HG03108 (cell line): Measurements from ENCODE around the gene SPTBN2.

Source experiments
- ATAC-seq: cut with Tn5 transposase; IDR thresholded peaks from one replicate; pipeline ENCODE4 v1.9.1; 2021; ENCODE audit warnings: moderate library complexity; ENCODE audit not compliant: unreplicated experiment

Gene SPTBN2

DNA sequence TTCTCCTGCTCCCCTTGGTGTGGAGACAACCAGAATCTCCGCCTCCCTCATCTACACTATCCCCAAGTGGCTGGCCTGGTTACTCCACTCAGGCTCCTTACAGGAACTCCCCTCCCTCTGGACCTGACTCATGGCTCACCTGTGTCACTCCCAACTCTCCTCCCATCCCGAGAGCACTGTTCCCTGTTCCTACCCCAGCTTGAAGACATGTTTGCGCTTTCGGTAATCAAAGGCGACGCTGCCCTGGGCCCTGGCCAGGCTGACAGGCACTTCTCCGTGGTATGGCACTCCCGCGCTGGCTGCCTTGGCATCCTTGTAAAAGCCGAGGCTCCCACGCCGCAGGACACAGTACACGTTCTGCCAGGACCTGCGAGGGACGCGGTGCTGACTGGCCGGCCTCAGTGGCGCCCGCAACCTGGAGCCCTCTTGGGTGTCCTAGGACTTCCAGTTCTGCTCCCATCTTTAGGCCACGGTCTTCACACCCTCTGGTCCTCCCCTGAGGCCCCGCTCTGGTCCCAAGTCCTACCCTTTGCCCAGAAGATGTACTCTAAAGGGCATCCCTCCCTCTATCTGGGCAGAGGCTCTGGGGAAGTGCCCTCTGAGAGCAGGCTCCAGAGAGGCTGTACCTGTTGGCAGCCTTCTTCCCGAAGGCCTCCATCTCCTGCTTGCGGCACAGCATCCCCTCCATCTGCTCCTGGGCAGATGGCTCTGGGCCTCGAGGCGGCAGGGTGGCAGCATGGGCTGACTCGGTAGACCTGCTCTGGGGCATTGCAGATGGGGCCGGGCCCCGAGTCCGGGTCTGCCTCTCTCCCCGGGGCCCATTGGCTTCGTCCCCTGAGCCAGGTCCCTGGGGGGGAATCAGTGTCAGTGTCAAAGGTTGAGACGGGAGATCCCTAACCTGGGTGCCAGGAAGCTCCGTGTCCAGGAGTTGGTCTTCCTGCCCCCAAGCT is 41.9 kb downstream of the SPTBN2 start:
- ATAC-seq, result no peak

DNA sequence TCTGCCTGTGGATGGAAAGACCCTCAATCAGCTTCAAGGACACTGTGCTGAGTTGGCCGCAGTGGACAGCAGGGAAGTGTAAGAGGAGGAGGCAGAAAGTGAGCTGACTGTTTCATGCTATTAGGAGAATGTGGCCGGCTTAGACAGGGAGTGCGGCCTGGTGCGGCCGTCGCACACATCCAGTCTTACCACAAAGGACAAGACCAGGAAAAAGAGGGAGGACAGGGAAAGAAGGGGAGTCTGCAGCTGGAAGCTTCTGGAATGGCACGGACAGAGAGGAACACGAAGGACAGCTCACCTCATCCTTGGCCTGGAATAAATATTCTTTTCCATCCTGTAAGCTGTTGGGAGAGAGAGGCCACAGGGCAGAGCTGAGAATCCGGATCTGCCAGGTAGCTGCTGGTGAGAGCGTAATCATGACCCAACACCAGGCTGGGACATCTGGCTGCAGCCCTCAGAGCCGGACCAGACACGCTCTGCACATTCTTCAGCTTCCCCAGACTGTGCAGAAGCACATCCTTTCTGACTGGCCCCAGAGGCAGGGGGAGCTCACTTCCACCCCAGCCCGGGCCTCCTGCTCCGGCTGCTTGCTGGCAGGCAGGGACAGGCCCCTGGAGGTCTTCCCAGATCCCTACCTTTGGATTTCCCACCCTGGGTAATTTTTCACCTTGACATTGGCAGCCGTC is 42.8 kb downstream of the SPTBN2 start:
- ATAC-seq, result no peak

DNA sequence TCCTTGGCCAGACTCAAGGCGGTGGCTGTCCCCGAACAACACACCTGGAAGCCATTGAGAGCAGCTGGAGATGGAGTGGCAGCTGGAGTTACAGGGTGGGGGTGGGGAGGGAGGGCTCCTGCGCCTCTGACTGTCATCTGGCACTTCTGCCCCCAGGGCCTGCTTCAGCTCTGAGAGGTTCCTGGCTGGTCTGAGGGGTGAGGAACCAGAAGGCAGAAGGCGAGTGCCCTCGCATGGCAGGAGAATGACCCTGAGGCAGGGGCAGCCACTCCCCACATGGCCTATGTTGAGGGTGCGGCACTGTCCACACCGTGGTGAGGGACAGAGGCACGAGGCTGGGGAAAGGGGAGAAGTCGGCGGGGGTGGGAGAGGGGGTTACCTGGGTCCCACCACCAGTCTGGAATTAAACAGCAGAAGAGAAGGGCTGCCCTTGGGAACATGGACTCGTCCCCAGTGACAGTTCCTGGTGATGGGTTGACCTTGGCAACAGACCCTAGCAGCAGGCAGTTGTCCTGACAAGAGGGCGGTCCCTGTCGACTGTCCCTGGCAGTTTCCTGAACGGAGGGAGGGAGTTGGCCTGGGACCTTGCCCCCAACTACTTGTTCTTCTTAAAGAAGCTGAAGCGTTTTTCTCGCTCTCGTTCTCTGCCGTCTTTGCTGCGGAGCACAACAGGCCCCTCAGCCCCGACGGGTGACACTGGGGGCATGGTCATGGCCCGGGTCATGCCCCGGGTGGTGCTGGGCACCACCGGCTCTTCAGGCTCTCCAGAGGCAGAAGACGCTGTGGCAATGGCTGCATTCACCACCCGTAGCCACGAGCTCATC is 43.5 kb downstream of the SPTBN2 start:
- ATAC-seq, result no peak

DNA sequence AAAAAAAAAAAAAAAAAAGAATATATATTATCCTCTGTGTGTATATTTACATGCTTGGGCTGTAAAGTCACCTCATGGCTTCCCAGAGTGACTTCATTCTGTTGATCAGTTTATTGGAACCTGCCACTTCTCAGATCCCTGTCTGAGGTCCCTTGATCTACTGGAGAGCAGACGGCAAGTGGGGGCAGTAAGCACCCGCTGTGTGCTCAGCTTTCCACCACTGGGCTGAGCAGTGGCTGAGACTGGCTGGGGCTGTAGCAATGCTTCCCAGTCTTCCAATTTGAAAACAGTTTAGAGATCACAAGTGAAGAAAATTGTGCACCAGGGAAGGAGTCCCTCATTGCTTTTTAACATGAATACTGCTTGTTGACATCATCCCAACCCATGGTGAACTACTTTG is 44.4 kb downstream of the SPTBN2 start:
- ATAC-seq, result no peak

DNA sequence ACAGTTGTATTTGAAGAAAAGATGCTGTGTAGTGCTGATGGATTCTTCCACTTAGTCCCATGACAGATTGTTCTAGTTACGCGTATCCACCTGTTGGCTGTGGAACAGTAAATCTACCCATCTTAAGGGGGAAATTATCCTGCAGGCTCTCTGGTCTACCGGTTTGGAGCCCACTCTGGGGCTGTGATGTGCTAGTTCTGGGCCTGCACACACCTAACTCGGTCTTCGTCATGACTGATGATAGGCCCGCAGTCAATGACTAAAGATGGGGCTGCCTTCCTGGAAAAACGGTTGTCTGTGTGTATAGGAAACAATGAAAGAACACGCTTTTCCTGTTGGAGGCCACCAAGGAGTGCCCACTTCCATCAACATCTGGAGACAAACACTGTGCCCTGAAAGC is 45.1 kb downstream of the SPTBN2 start:
- no peak for ATAC-seq

DNA sequence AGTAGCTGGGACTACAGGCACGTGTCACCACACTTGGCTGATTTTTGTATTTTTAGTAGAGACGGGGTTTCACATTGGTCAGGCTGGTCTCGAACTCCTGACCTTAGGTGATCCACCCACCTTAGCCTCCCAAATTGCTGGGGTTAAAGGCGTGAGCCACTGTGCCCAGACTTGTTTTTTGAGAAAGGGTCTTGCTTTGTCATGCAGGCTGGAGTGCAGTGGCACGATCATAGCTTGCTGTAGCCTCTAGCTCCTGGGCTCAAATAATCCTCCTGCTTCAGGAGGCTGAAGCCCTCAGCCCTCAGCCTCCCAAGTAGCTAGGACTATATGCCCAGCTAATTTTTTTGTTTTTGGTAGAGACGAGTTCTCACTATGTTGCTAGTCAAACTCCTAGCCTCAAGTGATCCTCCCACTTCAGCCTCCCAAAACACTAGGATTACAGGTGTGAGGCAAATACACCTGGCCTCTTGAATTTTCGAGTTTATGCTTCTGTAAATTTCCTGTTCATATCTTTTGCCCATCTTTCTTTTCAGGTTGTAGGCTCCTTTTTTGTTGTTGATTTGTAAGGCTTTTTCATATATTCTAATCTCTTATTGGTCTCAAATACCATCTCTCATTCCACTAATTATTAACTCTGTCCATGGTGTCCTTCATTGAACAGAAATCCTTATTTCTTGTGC is 47.9 kb downstream of the SPTBN2 start:
- ATAC-seq, result no peak

DNA sequence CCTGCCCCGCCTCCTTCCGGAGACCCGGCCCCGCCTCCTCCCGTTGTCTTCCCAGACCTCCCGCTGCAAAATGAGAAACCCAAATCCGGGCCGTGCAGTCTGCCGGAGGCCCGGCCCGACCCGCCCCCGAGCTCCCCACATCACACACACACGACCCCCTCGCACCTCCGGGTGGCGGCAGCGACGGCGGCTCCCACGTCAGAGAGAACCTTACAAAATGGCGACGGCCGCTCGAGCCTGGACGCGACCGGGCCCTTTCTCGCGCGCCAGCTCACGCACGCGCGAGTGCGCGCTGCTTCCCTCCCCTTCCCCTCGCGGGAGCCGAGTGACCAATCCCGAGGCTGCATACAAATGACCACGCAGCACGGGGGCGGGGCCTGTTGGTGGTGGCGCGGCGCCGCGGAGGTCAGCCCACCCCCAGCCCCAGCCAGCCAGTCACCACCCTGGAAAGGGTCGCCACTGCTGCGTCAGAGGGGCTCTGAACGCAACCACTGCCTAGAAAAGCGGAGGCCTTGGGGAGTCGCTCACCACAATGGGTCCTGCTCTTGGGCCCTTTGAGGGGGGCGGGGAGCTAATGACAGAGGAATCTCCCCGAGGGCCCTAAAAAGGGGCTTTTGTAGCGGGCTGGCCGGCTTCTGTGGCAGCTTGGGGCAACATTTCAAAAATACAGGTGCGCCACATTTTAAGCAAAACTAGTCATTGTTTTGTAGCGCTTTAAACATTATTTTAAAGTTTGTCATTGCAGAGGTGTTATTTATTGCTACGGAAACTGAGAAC is 51.2 kb downstream of the SPTBN2 start, which contains the start of gene RBM4B:
RBM4B (minus strand) TSS at position 289 of the 777 bp plus-strand sequence. CDS start 808 bp downstream, outside the sequence.
- ATAC-seq, result peak; percentile 78

DNA sequence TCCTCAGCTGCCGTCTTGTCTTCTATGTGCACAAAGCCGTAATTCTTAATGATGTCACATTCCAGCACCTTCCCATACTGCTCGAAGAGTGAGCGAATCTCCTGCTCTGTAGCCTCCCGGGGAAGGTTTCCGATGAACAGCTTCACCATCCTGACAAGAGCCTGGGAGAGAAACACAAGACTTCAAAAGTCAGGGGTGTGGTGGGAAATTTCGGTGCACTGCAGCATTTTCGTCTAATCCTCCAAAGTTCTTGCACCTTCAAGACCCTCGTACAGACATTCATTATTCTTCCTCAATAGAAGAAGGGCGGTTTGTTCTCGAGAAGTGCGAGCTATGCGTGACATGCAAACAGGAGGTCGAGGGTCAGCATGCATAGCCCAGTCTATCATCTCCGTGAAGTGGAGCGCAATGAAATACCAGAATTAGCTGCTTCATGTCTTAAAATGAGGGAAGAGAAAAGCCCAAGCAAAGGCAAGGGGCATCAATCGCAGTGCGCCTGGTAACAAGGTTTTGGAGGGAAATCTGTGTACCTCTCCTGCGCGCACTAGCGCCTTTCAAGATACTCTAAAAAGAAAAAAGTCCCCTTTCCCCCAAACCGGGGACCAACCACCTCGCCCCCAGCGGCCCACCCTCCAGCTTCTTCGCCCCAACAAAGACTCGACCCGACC is 52.0 kb downstream of the SPTBN2 start:
- no peak for ATAC-seq

DNA sequence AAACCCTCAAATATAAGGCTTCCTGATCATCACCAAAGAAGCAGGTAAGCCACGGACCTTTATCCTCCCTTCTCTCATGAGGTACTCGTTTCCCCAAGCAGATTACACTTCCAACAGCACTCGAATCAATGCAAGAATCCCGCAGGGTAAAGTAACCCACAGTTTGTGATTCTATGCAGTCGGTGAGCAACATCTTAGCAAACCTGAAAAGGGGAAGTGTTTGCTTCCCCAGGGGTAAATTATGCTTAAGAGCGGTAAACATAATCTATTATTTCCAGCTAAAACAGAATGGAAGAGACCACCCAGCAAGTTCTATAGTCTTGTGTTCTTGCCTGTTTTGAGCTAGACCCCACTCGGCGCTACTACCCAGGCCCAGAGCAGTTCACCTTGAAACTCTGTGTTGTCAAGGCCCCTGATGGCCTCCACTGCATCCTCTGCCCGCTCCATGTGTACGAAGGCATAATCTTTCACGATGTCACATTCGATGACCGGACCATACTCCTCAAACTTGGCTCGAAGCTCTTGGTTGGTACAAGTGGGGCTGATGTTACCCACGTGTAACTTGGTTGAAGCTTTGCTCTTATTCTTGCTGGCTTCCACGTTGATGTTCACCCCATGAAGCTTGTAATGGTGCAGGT is 52.6 kb downstream of the SPTBN2 start:
- no peak for ATAC-seq

DNA sequence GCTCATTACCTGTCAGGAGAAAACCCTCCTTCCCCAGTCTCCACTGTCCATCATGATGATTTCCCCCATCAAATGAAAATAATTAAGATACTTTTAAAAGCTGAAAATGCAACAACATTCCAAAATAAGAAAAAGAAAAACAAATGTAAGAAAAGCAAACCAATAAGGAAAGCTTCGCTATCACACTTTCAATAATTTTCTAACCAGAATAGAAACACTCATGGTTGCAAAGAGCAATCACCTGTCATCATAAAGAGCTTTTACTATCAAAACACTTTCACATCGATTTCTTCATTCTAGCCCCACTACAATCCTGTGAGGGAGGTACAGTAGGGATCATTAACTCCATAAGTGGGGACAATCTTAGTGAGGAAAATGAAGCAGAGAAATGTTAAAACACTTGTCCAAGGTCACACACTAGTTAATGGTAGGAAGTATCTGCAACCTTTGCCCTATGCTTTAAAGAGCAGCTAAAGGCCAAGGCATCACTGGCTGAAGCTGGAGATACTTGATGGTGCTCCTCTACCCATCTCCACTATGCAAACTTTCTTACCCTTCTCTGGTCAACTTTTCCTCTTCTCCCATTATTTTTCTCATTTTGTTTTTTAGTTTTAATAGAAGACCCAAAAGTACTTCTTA is 53.9 kb downstream of the SPTBN2 start:
- no peak for ATAC-seq

DNA sequence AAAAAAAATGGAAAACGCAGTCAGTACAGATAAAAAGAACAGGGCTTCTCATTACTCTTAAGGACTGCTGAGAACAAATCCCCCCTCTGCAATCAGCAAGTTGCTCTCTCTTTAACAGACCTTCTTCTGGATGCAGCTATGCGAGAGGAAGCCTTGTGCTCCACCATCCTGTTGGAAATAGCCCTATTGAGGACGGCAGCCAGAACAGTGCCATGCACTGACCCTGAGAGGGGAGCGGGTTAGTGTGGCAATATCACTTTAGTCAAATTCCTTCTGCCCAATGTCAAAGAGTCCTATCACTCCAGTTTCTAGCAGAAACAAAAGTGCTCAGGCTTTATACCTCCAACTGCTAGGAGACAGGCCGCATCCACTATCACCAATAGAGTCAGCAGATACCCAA is 58.2 kb downstream of the SPTBN2 start:
- ATAC-seq, result no peak

DNA sequence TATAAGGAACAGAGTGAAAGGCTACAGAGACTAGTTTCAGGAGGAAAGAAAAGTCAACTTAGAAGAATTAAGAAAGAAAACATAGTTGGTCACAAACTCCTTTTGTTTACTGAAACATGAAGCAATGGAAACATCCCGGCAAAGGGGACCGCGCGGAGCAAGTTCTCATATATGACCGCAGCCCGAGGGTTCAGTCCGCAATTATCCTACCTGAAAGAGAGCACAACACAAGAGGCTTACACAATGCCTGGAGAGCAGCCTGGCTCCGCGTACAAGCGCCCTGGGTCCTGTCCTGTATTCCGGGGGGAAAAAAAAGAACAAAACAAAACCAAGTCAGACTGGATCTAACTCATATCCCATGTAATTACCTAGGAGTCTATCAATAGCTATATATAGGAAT is 63.6 kb downstream of the SPTBN2 start:
- ATAC-seq, result no peak

DNA sequence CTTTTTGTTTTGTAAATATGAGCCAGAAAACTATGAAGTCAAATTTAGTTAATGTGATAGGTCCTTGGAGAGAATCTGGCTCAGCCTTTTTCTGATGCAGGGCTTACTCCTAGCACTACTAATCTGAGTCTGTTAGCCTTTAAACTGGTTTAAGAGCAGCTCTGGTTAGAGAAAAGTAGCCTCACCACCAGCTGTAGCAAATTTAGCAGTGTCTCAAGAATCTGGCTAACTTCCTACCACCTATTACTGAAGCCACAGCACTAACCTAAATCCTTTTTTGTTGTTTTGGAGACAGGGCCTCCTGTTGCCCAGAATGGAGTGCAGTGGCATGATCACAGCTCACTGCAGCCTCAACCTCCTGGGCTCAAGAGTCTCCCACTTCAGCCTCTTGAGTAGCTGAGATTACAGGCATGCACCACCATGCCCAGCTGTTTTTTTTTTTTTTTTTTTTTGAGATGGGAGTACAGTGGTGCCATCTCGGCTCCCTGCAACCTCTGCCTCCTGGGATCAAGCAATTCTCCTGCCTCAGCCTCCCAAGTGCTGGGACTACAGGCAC is 65.2 kb downstream of the SPTBN2 start:
- ATAC-seq, result no peak

DNA sequence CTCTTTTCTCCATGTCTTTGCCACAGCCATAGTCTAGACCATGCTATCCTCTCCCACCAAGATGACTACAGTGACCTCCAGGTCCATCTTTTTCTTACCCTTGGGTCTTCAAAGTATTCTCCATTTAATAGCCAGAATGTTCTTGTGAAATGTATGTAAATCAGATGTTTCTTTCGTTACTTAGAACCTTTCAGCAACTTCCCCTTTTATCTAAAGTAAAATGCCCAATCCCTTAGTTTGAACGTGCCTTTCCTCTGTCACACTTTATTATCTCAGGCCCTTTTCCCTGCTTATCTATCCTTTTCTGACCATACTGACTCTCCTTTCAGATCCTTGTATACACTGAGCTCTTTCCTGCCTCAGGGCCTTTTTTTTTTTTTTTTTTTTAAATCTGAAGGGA is 69.3 kb downstream of the SPTBN2 start:
- ATAC-seq, result no peak

DNA sequence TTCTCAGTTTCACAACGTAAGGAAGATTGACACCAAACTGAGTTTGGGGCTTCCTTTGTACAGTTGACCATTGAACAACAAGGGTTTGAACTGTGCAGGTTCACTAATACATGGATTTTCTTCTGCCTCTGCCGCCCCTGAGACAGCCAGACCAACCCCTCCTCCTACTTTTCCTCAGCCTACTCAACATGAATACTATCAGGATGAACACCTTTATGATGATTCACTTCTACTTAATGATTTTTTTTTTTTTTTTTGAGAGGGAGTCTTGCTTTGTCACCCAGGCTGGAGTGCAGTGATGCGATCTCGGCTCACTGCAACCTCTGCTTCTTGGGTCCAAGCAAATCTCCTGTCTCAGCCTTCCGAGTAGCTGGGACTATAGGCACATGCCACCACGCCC is 75.9 kb downstream of the SPTBN2 start:
- no peak for ATAC-seq

DNA sequence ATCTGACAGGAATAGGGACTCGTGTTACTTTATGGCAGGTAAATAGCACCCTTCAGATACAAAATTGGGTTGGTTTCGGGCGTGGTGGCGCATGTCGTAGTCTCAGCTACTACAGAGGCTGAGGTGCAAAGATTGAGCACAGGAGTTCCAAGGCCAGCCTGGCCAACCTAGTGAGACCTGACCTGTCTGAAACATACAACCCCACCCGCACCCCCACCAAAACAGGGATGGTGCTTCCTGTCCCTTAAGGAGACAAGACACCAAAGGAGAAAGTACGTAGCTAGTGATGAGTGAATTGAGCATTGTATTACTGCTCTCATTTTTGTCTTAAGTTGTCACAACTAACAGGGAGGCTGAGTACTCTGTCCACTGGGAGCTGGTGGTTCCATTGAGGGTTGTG is 76.4 kb downstream of the SPTBN2 start:
- no peak for ATAC-seq

DNA sequence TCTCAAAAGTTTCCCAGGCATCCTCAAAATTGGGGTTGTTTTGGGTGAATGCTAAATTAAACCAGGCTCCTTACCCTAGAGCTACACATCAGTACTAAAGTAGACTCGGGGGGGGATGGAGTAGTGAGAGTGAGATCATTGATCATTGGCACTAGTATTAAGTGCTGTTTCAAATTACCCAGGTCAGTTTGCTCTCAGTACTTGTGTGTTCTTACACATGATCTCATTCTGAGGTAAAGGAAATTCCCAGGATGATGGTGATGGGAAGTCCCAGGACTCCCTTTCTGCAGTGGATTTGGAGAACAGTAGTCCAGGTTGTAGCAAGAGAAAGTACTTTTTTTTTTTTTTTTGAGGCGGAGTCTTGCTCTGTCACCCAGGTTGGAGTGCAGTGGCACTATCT is 78.0 kb downstream of the SPTBN2 start:
- no peak for ATAC-seq

DNA sequence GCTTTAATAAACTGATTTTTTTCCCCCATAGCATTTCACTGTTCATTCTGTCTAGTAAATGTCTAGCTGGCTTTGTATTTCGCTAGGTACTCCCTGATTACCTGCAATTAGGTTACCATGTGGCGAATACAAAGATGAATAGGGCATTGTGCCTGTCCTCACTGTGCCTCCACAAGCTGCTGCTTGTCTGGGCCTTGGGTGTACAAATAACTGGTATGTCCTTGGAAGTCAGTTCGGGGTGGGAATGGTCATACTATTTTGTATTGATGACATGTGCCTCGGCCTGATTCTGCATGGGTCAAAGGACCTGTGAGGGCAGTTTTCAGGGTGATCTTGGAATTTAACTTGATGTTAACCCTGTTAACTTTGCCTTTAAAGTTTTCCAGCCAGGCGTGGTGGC is 79.1 kb downstream of the SPTBN2 start:
- ATAC-seq, result no peak
